Astrocyte of the spinal cord (primary cell): Measurements from ENCODE around the gene CGNL1.

ENCODE experiments used
- DNase-seq: peaks from one replicate; pipeline ENCODE4 v3.0.0; 2011; ENCODE audit warnings: low read depth, low spot score
- H3K4me3 ChIP-seq: 2 replicates; pipeline ENCODE4 v1.5.1; 2011; ENCODE audit warnings: low read depth, mild to moderate bottlenecking, low read length, moderate library complexity
- CTCF ChIP-seq: IDR thresholded peaks from 2 replicates; pipeline ENCODE4 v1.5.1; 2012; ENCODE audit warnings: low read depth, mild to moderate bottlenecking, low read length, inconsistent platforms
- in situ Hi-C: cut with HindIII; loops from 2 replicates; pipeline ENCODE4 v1.10.0; 2017; ENCODE audit warnings: low sequenced_read_pairs

CGNL1 gene

GRCh38 chr15:57387564-57388076, 11.3 kb downstream of the CGNL1 start:
- in situ Hi-C loops, result no loop called here
- no peak for TF ChIP-seq CTCF
- DNase-seq, result no peak
- no peak overlapping the region for H3K4me3 ChIP-seq

GRCh38 chr15:57388464-57388863, 12.2 kb downstream of the CGNL1 start:
- no peak for TF ChIP-seq CTCF
- in situ Hi-C loops, result no loop called here
- no peak for DNase-seq
- no peak overlapping the region for H3K4me3 ChIP-seq

- in situ Hi-C loops, result no loop called here
- no peak for TF ChIP-seq CTCF
These were observed 13.7 kb downstream of the CGNL1 start for GRCh38 chr15:57389991-57390390.

GRCh38 chr15:57390583-57390982, 14.3 kb downstream of the CGNL1 start:
- no peak overlapping the region for H3K4me3 ChIP-seq
- in situ Hi-C loops, result no loop called here
- no peak for TF ChIP-seq CTCF
- DNase-seq, result no peak

More at GRCh38 chr15:57389991-57390390, 13.7 kb downstream of the CGNL1 start:
- H3K4me3 ChIP-seq, result no peak overlapping the region
- no peak for DNase-seq

- no peak overlapping the region for H3K4me3 ChIP-seq
- no peak for DNase-seq
- no peak for TF ChIP-seq CTCF
- in situ Hi-C loops, result no loop called here
These were observed 15.2 kb downstream of the CGNL1 start for GRCh38 chr15:57391537-57391936.

GRCh38 chr15:57393061-57393460, 16.8 kb downstream of the CGNL1 start:
- no peak for TF ChIP-seq CTCF
- in situ Hi-C loops, result no loop called here
- H3K4me3 ChIP-seq, result no peak overlapping the region

GRCh38 chr15:57395292-57395691, 19.0 kb downstream of the CGNL1 start:
- no peak for TF ChIP-seq CTCF
- DNase-seq, result peak; percentile 89
- in situ Hi-C loops, result no loop called here
- no peak overlapping the region for H3K4me3 ChIP-seq

More at GRCh38 chr15:57393061-57393460, 16.8 kb downstream of the CGNL1 start:
- no peak for DNase-seq
